ENCODE data around the gene JAM3. TPM values are rescaled to one million over a fixed set of nuclear protein-coding genes. Genes with fewer than 3 reads are reported as not detected.

Gene JAM3
- total and polyA plus RNA-seq, 10 of the 15 experiments (the other 5 are each of a cell fraction or from before 2014, with no cell fraction given) = 0.04 to 1.1 (median 0.32) TPM; not detected in 1

- ChIA-PET CTCF (no interaction called here), RAD21 (ENCODE audit: unreplicated experiment) (no interaction called here), POLR2A (no interaction called here), SMC1A (ENCODE audit: uncharacterized antibody, unreplicated experiment) (no interaction called here)
- Histone ChIP-seq H3K4me1 (ENCODE audit: control insufficient read depth, insufficient read depth, low read length) (peaks cover 5% of the 10 kb centered on the region; the same call in 1 of the 2 replicates), H3K27me3 (replicated peaks in 1 of 2; ENCODE audit: control insufficient read depth in 2 of 2, insufficient read depth in 2 of 2, low read length in 1 of 2) (peaks cover 0 to 12% of the 10 kb centered on the region in 2 experiments; a peak in 3 of 4 replicates), H3K36me3 (ENCODE audit: control insufficient read depth in 2 of 2, insufficient read depth in 2 of 2, low read length in 1 of 2) (no peaks in the 10 kb centered on the region), H3K9me3 (replicated peaks; ENCODE audit: control insufficient read depth, insufficient read depth, low read length) (no peaks in the 10 kb centered on the region), H3K79me2 (ENCODE audit: control insufficient read depth, insufficient read depth, low read length) (no peaks in the 10 kb centered on the region), H3K4me2 (ENCODE audit: control insufficient read depth, insufficient read depth) (peak overlapping the region; percentile 79; the same call in 1 of the 2 replicates), H3K9ac (ENCODE audit: control insufficient read depth, insufficient read depth, low read length) (no peak overlapping the region), H3K27ac (ENCODE audit: control insufficient read depth, insufficient read depth) (no peak overlapping the region), H2AFZ (ENCODE audit: control insufficient read depth, low read depth, low read length) (no peak overlapping the region), H4K20me1 (ENCODE audit: control insufficient read depth, insufficient read depth) (no peaks in the 10 kb centered on the region), H3K4me3 (peak overlapping the region; percentile 56; the same call in 1 of the 2 replicates)
- intact Hi-C loops (cut with micrococcal nuclease; ENCODE audit: unreplicated experiment) (no loop called here), in situ Hi-C loops (cut with MboI) (no loop called here)
- no TSS peak for BruUV-seq (replicated peaks)
- no peak for DNase-seq (ENCODE audit: low read depth, low spot score)
- no peak for FAIRE-seq
- peak; percentile 18; the same call in 1 of the 3 replicates for ATAC-seq
- WGBS (ENCODE audit: insufficient coverage, insufficient replicate concordance, low lambda C conversion rate, missing lambda C conversion rate) = 44% methylated on average over 30 of the region's 41 CpGs
- TF ChIP-seq, protein P1, sequence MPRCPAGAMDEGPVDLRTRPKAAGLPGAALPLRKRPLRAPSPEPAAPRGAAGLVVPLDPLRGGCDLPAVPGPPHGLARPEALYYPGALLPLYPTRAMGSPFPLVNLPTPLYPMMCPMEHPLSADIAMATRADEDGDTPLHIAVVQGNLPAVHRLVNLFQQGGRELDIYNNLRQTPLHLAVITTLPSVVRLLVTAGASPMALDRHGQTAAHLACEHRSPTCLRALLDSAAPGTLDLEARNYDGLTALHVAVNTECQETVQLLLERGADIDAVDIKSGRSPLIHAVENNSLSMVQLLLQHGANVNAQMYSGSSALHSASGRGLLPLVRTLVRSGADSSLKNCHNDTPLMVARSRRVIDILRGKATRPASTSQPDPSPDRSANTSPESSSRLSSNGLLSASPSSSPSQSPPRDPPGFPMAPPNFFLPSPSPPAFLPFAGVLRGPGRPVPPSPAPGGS (IDR thresholded peaks at IDR 0.05; ENCODE audit: borderline replicate concordance, insufficient read depth, low read depth, low read length, poor library complexity, severe bottlenecking) = no peak
- no peak for TF ChIP-seq MTA2 (IDR thresholded peaks at IDR 0.05; ENCODE audit: low read depth)
- no peak for TF ChIP-seq SPI1 (IDR thresholded peaks at IDR 0.05; ENCODE audit: borderline replicate concordance, insufficient read depth, low read depth, low read length)
- TF ChIP-seq HDAC6 (IDR thresholded peaks at IDR 0.05; ENCODE audit: unreplicated experiment) = no peak
- no peak for TF ChIP-seq CBX5 (IDR thresholded peaks at IDR 0.05; ENCODE audit: low read depth)
- TF ChIP-seq E2F4 (IDR thresholded peaks at IDR 0.05; ENCODE audit: low read depth, low read length) = no peak
- no peak for TF ChIP-seq PRDM15 (CRISPR knock-in tag; IDR thresholded peaks at IDR 0.05)
- no peak for TF ChIP-seq SIX5 (IDR thresholded peaks at IDR 0.05; ENCODE audit: low read depth, low read length, severe bottlenecking)
- TF ChIP-seq KDM1A (IDR thresholded peaks at IDR 0.05; ENCODE audit: borderline replicate concordance) = no peak
- no peak for TF ChIP-seq POLR2AphosphoS5 (IDR thresholded peaks at IDR 0.05; ENCODE audit: low read length)
- no peak for TF ChIP-seq NBN (IDR thresholded peaks at IDR 0.05)
- TF ChIP-seq EED (IDR thresholded peaks at IDR 0.05; ENCODE audit: low read depth) = no peak
- no peak for TF ChIP-seq E2F8 (IDR thresholded peaks at IDR 0.05; ENCODE audit: low read depth, partially characterized antibody)
- no peak for TF ChIP-seq ZBED1 (IDR thresholded peaks at IDR 0.05; ENCODE audit: borderline replicate concordance)
Observed at GRCh38 chr11:134069426-134070341, 812 bp downstream of the JAM3 start.

Data from GM12878 (cell line).